ENCODE data around the gene TNIK. TPM values are rescaled to one million over a fixed set of nuclear protein-coding genes. Genes with fewer than 3 reads are reported as not detected.

TNIK gene
- total RNA-seq, 4 donors from 2014 or later: 32.9 to 41.7 (median 38.0) TPM

- 78 to 85% methylated on average over 3 of the region's 3 CpGs for WGBS, 2 donors (ENCODE audit: low coverage in 1 of 2)
- no peaks in the 10 kb centered on the region for H3K9me3 ChIP-seq
- TF ChIP-seq POLR2A (IDR thresholded peaks at IDR 0.05): no peak
- TF ChIP-seq CTCF (IDR thresholded peaks at IDR 0.05): no peak
- ATAC-seq: no peak
- H3K36me3 ChIP-seq: peaks cover 0 to 18% of the 10 kb centered on the region in 2 donors
- no peaks in the 10 kb centered on the region for H3K4me1 ChIP-seq
- no peak overlapping the region for H3K4me3 ChIP-seq
- H3K27me3 ChIP-seq: no peaks in the 10 kb centered on the region
- no peak overlapping the region for H3K27ac ChIP-seq
Observed at GRCh38 chr3:171059978-171060377, 400.2 kb downstream of the TNIK start.

- Histone ChIP-seq H3K4me1 (no peaks in the 10 kb centered on the region), H3K36me3 (peaks cover 0 to 13% of the 10 kb centered on the region in 2 donors), H3K27ac (no peak overlapping the region), H3K9me3 (no peaks in the 10 kb centered on the region), H3K27me3 (no peaks in the 10 kb centered on the region), H3K4me3 (no peak overlapping the region)
- ATAC-seq: no peak
- TF ChIP-seq EP300 (IDR thresholded peaks at IDR 0.05): no peak
- TF ChIP-seq CTCF (IDR thresholded peaks at IDR 0.05): no peak
- TF ChIP-seq POLR2A (IDR thresholded peaks at IDR 0.05): no peak
- TF ChIP-seq POLR2AphosphoS5 (IDR thresholded peaks at IDR 0.05): no peak
Observed at GRCh38 chr3:171058873-171059603, 401.2 kb downstream of the TNIK start.

- no peaks in the 10 kb centered on the region for H3K4me1 ChIP-seq
- no peak overlapping the region for H3K27ac ChIP-seq
- peaks cover 0 to 4% of the 10 kb centered on the region in 2 donors for H3K36me3 ChIP-seq
- ATAC-seq: no peak
- no peaks in the 10 kb centered on the region for H3K9me3 ChIP-seq
- 71 to 76% methylated on average over 1 of the region's 1 CpG for WGBS, 2 donors (ENCODE audit: low coverage in 1 of 2)
- no peak for TF ChIP-seq POLR2AphosphoS5 (IDR thresholded peaks at IDR 0.05)
- TF ChIP-seq POLR2A (IDR thresholded peaks at IDR 0.05): no peak
- no peak for TF ChIP-seq EP300 (IDR thresholded peaks at IDR 0.05)
- TF ChIP-seq CTCF (IDR thresholded peaks at IDR 0.05): no peak
- H3K27me3 ChIP-seq: no peaks in the 10 kb centered on the region
- no peak overlapping the region for H3K4me3 ChIP-seq
Observed at GRCh38 chr3:171058058-171058457, 402.1 kb downstream of the TNIK start.

GRCh38 chr3:171057072-171057471, 403.1 kb downstream of the TNIK start:
- no peak overlapping the region for H3K4me3 ChIP-seq
- H3K4me1 ChIP-seq: no peaks in the 10 kb centered on the region
- TF ChIP-seq CTCF (IDR thresholded peaks at IDR 0.05): no peak
- no peak for TF ChIP-seq POLR2AphosphoS5 (IDR thresholded peaks at IDR 0.05)
- TF ChIP-seq EP300 (IDR thresholded peaks at IDR 0.05): no peak
- TF ChIP-seq POLR2A (IDR thresholded peaks at IDR 0.05): no peak
- no peaks in the 10 kb centered on the region for H3K9me3 ChIP-seq
- ATAC-seq: no peak
- no peaks in the 10 kb centered on the region for H3K36me3 ChIP-seq
- H3K27ac ChIP-seq: no peak overlapping the region
- WGBS, 2 donors (ENCODE audit: low coverage in 1 of 2): 73 to 100% methylated on average over 1 of the region's 1 CpG
- no peaks in the 10 kb centered on the region for H3K27me3 ChIP-seq

- H3K36me3 ChIP-seq: no peaks in the 10 kb centered on the region
- no peak overlapping the region for H3K27ac ChIP-seq
- H3K27me3 ChIP-seq: no peaks in the 10 kb centered on the region
- 66 to 81% methylated on average over 5 of the region's 5 CpGs for WGBS, 2 donors (ENCODE audit: low coverage in 1 of 2)
- ATAC-seq: no peak
- H3K4me3 ChIP-seq: no peak overlapping the region
- no peaks in the 10 kb centered on the region for H3K9me3 ChIP-seq
- TF ChIP-seq EP300 (IDR thresholded peaks at IDR 0.05) (no peak), CTCF (IDR thresholded peaks at IDR 0.05) (no peak), POLR2A (IDR thresholded peaks at IDR 0.05) (no peak)
- no peaks in the 10 kb centered on the region for H3K4me1 ChIP-seq
Observed at GRCh38 chr3:171056528-171056927, 403.7 kb downstream of the TNIK start.

All from gastroesophageal sphincter (tissue), 4 donors.